Lower lobe of right lung (tissue), 2 donors: ENCODE measurements around the gene RGS6. TPM values are rescaled to one million over a fixed set of nuclear protein-coding genes. Genes with fewer than 3 reads are reported as not detected.
A peak's percentile ranks its signal among the peaks of the same experiment; 100 is the strongest.

Source experiments
- ATAC-seq, 2 donors: fragments of 200-7000 bp; cut with Tn5 transposase; one replicate each; pipeline ENCODE4 v1.9.1; 2020 to 2022; ENCODE audit warnings: mild to moderate bottlenecking in 2 of 2, moderate library complexity in 2 of 2
- DNase-seq: peaks from one replicate; pipeline ENCODE4 v3.0.0-alpha.2; 2020
- H3K27ac ChIP-seq: fragments of 200-600 bp; one replicate; pipeline ENCODE4 v1.8.0; 2022
- H3K27me3 ChIP-seq: fragments of 200-600 bp; one replicate; pipeline ENCODE4 v1.8.0; 2022; ENCODE audit warnings: low read depth
- H3K36me3 ChIP-seq: fragments of 200-600 bp; one replicate; pipeline ENCODE4 v1.8.0; 2022; ENCODE audit warnings: mild to moderate bottlenecking
- H3K4me1 ChIP-seq: fragments of 200-600 bp; one replicate; pipeline ENCODE4 v1.8.0; 2022
- H3K4me3 ChIP-seq: fragments of 200-600 bp; one replicate; pipeline ENCODE4 v1.8.0; 2022; ENCODE audit warnings: mild to moderate bottlenecking
- H3K9me3 ChIP-seq: fragments of 200-600 bp; one replicate; pipeline ENCODE4 v1.8.0; 2022
- intact Hi-C: fragments of 100-400 bp; cut with DNase I; formaldehyde crosslinking; loops from one replicate; pipeline ENCODE4 v1.11.0; 2022
- total RNA-seq: library from RNA; stranded (reverse); fragmentation: NEBNext Ultra II Directional; extraction: Animal tissue kit (Norgen Biotek cat#: 25700); gene quantifications from one replicate; pipeline ENCODE4 v1.2.1, GENCODE V29; 2021
- TF ChIP-seq, protein P1 (sequence below): fragments of 200-600 bp; IDR thresholded peaks from one replicate; pipeline ENCODE4 v1.8.0; 2022; ENCODE audit warnings: antibody characterized with exemption, mild to moderate bottlenecking
- donor health status: DM: no; HTN: yes; CAD: no; lungs with severe emphysema.

Gene RGS6
- total RNA-seq, 1 donor from 2014 or later: 2.5 TPM

DNA sequence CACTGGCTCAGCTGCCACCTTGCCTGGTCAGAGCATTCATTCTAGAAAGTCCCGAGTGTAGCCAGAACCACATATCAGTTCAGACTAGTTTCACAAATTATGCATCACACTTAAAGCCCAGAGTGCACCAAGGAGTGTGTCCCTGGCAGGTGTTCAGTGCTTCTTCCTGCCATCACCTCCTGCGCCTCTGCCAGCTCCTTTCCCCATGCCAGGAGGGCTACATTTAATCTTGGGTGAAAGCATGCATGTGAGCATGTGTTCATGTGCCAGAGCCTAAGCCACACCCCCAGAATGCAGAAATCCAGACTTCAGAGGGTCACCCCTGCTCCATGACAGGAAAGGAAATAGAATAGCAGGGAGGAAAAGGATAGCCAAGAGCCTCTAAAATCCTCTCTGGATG, 580.1 kb downstream of the RGS6 start:
- Histone ChIP-seq H3K9me3 (no peaks in the 10 kb centered on the region), H3K27me3 (no peaks in the 10 kb centered on the region), H3K27ac (no peak overlapping the region), H3K4me3 (no peak overlapping the region), H3K4me1 (peaks cover 4% of the 10 kb centered on the region), H3K36me3 (no peaks in the 10 kb centered on the region)
- TF ChIP-seq, protein P1, sequence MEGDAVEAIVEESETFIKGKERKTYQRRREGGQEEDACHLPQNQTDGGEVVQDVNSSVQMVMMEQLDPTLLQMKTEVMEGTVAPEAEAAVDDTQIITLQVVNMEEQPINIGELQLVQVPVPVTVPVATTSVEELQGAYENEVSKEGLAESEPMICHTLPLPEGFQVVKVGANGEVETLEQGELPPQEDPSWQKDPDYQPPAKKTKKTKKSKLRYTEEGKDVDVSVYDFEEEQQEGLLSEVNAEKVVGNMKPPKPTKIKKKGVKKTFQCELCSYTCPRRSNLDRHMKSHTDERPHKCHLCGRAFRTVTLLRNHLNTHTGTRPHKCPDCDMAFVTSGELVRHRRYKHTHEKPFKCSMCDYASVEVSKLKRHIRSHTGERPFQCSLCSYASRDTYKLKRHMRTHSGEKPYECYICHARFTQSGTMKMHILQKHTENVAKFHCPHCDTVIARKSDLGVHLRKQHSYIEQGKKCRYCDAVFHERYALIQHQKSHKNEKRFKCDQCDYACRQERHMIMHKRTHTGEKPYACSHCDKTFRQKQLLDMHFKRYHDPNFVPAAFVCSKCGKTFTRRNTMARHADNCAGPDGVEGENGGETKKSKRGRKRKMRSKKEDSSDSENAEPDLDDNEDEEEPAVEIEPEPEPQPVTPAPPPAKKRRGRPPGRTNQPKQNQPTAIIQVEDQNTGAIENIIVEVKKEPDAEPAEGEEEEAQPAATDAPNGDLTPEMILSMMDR: no peak
- intact Hi-C loops: no loop called here
- ATAC-seq: no peak
- no peak for DNase-seq

GRCh38 chr14:72512925-72513324, 580.7 kb downstream of the RGS6 start:
- H3K27me3 ChIP-seq: no peaks in the 10 kb centered on the region
- no peaks in the 10 kb centered on the region for H3K9me3 ChIP-seq
- ATAC-seq (no peak), DNase-seq (no peak)
- intact Hi-C loops: no loop called here
- no peak overlapping the region for H3K4me3 ChIP-seq
- TF ChIP-seq, protein P1: no peak
- no peak overlapping the region for H3K27ac ChIP-seq
- H3K36me3 ChIP-seq: no peaks in the 10 kb centered on the region
- H3K4me1 ChIP-seq: peaks cover 10% of the 10 kb centered on the region

GRCh38 chr14:72513346-72513745, 581.1 kb downstream of the RGS6 start:
- TF ChIP-seq, protein P1: no peak
- Histone ChIP-seq H3K36me3 (no peaks in the 10 kb centered on the region), H3K4me1 (peaks cover 15% of the 10 kb centered on the region), H3K27me3 (no peaks in the 10 kb centered on the region), H3K27ac (no peak overlapping the region), H3K9me3 (no peaks in the 10 kb centered on the region), H3K4me3 (no peak overlapping the region)
- intact Hi-C loops: no loop called here
- DNase-seq (no peak), ATAC-seq (no peak)

- H3K36me3 ChIP-seq: no peaks in the 10 kb centered on the region
- no peaks in the 10 kb centered on the region for H3K9me3 ChIP-seq
- TF ChIP-seq, protein P1: peak; percentile 48
- H3K27ac ChIP-seq: no peak overlapping the region
- peaks cover 18% of the 10 kb centered on the region for H3K4me1 ChIP-seq
- no peak for ATAC-seq
- intact Hi-C loops: no loop called here
- H3K4me3 ChIP-seq: no peak overlapping the region
- no peaks in the 10 kb centered on the region for H3K27me3 ChIP-seq
- DNase-seq: no peak
Observed at GRCh38 chr14:72513965-72514659, 581.9 kb downstream of the RGS6 start.

GRCh38 chr14:72514660-72515025, 582.4 kb downstream of the RGS6 start:
- H3K4me1 ChIP-seq: peaks cover 18% of the 10 kb centered on the region
- no peak overlapping the region for H3K27ac ChIP-seq
- DNase-seq: no peak
- intact Hi-C loops: loop anchor here (5.0 kb wide), 2 partner anchors 393 to 433 kb away; no protein-coding TSS in a partner anchor
- no peaks in the 10 kb centered on the region for H3K36me3 ChIP-seq
- no peak for ATAC-seq
- H3K9me3 ChIP-seq: no peaks in the 10 kb centered on the region
- H3K4me3 ChIP-seq: no peak overlapping the region
- TF ChIP-seq, protein P1: no peak
- H3K27me3 ChIP-seq: no peaks in the 10 kb centered on the region
